NCI-H2029 (cell line): ENCODE data around the gene NAT9.

Experiments
- DNase-seq: peaks from one replicate; lab custom pipeline; 2025; lab: John Stamatoyannopoulos, UW

Gene NAT9

DNA sequence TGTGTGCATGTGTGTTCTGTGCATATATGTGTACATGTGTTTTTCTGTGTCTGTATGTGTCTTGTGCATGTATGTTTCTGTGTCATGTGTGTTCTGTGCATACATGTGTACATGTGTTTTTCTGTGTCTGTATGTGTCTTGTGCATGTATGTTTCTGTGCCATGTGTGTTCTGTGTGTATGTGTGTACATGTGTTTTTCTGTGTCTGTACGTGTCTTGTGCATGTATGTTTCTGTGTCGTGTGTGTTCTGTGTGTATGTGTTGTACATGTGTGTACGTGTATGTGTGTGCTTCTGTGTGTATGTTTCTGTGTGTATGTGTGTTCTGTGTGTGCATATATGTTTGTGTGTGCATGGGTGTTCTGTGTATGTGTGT is 47.5 kb downstream of the NAT9 start:
- no peak for DNase-seq

DNA sequence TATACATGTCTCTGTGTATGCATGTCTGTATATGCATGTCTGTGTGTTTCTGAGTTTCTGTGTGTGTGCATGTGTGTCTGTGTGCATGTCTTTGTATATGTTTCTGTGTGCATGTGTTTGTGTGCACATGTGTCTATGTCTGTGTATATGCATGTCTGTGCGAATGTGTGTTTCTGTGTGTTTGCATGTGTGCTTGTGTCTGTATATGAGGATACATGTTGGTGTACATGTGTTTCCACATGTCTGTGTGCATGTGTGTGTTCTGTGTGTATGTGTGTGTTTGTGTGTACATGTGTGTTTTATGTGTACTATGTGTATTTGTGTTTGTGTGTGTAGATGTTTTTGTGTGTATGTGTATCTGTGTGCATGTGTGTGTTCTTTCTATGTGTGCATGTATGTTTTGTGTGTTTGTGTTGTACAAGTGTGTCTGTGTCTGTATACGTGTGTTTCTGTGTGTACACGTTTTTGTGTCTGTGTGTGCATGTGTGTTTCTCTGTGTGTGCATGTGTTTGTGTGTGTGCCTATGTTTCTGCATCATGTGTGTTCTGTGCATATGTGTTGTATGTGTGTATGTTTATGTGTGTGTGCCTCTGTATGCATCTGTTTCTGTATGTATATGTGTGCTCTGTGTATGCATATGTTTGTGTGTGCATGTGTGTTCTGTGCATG is 48.0 kb downstream of the NAT9 start:
- no peak for DNase-seq

DNA sequence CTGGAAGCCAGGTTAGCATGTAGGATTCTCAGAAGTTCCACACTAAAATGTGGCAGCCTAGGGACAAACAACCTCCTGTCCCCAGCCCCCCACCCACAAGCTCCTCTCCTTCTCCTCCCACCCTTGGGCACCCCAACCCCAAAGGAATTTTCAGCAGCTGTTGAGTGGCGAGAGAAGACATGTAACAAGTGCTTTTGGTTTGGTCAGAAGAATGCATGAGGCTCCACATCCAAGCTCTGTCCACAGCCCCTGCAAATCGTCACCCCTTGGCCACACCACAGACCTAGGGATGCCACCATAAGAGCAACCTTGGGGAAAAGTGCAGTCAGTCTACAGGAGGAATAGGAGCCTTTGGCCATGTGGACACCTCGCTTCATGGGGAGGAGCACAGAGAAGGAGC is 51.0 kb downstream of the NAT9 start:
- DNase-seq, result no peak

DNA sequence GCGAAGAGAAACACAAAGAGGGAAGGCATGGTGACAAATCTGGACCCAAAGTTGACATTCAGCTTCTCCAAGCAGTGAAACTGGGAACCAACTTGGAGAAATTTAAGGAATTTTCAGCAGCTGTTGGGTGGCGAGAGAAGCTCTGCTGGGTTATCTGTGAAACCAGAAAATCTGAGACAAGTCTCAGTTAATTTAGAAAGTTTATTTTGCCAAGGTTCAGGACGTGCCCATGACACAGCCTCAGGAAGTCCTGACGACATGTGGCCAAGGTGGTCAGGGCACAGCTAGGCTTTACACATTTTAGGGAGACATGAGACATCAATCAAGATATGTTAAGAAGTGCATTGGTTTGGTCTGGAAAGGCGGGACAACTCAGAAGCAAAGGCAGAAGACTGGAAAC is 52.3 kb downstream of the NAT9 start:
- DNase-seq, result no peak

DNA sequence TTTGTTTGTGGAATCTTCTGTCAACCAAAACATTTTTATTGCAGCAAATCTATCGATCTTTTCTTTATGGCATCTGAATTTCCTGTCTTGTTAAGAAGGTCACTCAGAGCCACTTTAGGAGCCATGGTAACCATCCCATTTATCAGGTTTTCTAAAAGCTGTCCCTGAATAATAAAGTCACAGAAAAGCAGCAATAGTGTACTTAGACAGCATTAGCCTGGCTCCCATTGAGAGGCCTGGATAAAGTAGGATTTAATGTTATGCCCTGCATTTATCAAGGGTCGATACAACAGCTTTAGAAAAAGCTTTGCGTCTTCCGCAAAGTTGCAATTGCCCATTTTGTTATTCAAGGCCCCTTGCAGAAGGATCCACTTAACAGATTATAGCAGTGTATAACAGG is 53.4 kb downstream of the NAT9 start:
- DNase-seq, result no peak
